HG03045 (cell line): Measurements from ENCODE around the gene SLC32A1.

Source experiments
- ATAC-seq: cut with Tn5 transposase; IDR thresholded peaks from one replicate; pipeline ENCODE4 v1.9.1; 2021; ENCODE audit warnings: mild to moderate bottlenecking, moderate library complexity; ENCODE audit not compliant: unreplicated experiment

SLC32A1 gene

DNA sequence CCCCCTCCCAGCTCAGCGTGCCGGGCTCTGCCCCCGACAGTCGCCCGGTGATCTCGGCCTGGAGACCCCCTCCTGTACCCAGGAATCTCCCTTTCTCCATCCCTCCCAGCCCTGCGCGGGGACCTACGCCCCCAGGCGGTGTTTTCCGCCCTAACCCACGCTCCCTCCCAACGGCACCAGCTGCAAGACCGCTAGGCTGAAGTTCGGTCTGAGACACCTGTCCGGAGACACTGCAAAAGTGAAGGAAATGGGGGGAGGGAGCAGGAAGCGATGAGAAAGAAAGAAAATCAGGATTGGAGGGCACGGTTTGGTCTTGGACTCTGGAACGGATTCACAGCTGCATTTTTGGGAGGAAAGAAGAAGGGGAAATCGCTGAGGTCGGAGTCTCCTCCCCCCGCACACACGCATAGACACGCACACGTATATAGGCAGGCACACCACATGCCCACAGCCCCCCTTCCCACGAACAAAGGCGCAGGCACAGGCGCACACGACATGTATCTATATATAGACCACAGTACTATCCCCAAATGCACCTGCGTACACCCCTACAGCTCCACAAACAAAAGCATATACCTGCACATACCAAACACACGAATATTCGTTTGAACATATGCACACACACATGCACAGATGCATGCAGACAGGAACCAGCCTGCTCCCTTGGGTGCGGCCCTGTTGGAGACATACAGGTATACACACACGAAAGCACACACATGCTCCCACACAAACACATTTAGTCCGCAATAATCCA, 1.0 kb downstream of the SLC32A1 start:
- ATAC-seq: no peak

GRCh38 chr20:38725931-38726803, 1.9 kb downstream of the SLC32A1 start:
- no peak for ATAC-seq

- ATAC-seq: no peak
Measured at GRCh38 chr20:38726804-38727606, 2.7 kb downstream of the SLC32A1 start.

- ATAC-seq: no peak
Measured at GRCh38 chr20:38727607-38728190, 3.4 kb downstream of the SLC32A1 start.

GRCh38 chr20:38728191-38728781, 4.0 kb downstream of the SLC32A1 start:
- no peak for ATAC-seq

DNA sequence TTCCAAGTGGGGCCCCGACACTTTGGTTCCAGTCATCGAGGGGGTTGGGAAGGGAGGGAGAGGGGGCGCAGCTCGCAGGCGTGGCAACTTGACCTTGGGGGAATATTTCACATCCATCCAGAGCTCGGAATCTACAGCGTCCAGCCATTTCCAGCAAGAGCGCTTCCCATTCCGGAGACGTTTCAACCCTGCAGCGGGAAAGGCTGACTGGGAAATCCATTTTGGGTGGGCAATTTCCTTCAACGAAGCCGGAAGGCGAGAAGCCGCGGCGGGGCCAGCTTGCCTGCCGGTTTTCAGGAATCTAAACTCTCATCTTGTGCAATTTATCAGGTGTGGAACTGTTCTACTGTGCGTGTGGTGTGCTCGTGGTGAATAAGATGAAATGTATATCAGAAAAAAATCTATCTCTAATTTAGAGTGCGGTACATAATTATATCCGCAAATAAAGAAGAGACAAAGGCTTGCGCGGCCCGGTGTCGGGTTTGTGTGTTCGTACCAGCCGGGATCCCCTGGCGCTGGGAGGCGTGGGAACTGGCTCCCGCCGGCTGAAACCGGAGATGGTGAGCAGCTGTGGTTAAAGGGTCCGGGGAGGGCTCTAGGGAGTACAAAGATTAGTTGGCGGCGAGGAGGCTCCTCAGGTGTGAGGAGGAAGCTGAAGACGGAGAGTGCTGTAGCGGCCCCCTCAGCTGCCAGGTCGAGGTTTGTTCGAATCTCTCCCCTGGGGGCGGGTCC, 4.8 kb downstream of the SLC32A1 start:
- no peak for ATAC-seq

- no peak for ATAC-seq
Measured at GRCh38 chr20:38729767-38730166, 5.5 kb downstream of the SLC32A1 start.

DNA sequence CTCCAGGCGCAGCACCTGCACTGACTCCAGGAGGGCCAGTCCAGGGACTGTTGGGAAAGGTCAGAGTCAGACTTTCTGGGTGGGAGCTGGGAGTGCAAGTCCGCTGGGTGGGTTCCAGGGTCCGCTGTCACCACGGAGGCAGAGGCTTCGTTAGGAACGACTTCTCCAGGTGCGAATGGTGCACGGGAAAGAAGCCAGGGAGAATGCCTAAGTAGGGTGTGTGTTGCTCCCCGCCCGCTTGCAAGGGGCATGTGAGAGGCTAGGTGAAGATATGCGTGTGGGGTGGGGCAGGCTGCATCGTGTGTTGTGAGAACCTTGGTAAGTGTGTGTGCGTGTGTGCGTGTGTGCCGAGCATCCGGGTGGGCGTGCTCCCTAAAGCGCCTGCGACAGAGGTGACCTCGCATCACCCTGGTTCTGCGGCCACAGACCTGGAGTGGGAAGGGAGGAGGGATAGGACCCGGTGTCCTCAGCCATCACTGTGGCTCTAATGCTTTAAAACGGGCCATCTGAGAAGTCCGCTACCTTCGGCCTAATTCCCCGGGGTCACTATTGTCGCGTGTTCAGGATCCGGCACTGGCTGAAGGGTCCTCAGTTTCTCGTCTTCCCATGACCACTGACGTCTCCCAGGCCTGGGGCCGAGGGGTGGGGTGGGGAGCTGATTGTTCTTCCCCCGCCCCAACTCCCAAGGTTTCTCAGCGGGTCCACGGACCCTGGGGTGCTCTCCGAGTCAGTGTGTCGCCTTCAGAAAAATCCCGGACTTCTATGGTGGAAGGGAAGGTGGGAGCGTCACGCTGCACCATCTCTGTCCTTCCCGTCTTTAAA, 6.1 kb downstream of the SLC32A1 start:
- no peak for ATAC-seq

DNA sequence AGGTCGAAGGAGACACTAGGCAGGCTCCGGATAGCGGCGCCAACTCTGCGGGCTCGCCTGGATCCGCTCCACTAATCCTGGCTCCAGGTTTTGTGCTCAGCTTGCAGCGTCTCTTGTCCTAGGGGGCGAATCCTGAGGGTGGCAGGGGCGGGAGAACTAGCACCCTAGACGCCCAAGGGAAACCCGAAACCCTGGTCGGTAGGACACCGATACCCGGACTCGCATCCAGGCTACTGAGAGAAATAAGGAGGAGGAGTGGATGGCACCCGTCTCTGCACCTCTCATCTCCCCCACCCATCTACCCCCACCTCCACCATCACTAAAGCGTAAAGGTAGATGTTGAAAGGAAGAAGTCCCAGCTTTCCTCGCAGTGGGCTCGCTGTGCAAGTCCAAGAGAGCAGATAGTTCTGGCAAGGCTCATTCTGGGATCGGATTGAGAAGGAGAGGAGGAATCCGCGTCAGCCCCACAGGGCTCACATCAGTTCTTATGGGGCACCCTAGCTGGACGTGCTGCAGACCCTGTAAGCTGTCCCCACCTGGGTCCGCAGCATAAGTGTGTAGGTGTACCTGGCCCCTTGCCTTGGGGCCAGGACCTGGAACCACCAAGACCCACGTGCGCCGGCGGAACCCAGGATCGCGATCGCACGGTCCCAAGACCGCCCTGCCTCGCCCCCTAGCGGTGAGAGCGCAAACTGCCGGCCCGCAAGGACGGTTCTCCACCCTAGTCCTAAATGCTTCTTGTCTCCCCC, 6.9 kb downstream of the SLC32A1 start:
- ATAC-seq: no peak

GRCh38 chr20:38731738-38732113, 7.4 kb downstream of the SLC32A1 start:
- ATAC-seq: no peak

GRCh38 chr20:38732981-38733380, 8.7 kb downstream of the SLC32A1 start:
- no peak for ATAC-seq

DNA sequence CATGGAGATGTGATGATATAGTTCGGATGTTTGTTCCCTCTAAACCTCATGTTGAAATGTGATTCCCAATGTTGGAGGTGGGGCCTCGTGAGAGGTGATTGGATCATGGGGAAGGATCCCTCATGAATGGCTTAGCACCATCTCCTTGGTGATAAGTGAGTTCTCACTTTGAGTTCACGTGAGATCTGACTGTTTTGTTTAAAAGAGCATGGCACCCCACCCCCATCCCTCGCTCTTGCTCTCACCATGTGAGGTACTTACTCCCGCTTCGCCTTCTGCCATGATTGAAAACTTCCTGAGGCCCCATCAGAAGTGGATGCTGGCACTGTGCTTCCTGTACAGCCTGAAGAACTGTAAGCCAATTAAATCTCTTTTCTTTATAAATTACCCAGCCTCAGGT, 10.9 kb downstream of the SLC32A1 start:
- no peak for ATAC-seq

DNA sequence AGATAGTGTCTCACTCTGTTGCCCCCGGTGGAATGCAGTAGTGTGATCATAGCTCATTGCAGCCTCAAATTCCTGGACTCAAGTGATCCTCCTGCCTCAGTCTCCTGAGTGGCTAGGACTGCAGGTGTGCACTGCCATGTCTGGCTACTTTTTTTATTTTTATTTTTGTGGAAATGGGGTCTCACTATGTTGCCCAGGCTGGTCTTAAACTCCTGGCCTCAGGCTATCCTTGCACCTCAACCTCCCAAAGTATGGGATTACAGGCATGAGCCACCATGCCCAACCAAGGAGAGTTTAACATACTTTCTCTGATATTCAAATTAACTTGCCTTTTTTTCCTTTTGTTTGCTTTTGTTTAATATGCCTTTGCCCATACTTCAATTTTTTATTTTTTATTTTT, 13.6 kb downstream of the SLC32A1 start:
- ATAC-seq: no peak

GRCh38 chr20:38745757-38746156, 21.5 kb downstream of the SLC32A1 start:
- no peak for ATAC-seq

DNA sequence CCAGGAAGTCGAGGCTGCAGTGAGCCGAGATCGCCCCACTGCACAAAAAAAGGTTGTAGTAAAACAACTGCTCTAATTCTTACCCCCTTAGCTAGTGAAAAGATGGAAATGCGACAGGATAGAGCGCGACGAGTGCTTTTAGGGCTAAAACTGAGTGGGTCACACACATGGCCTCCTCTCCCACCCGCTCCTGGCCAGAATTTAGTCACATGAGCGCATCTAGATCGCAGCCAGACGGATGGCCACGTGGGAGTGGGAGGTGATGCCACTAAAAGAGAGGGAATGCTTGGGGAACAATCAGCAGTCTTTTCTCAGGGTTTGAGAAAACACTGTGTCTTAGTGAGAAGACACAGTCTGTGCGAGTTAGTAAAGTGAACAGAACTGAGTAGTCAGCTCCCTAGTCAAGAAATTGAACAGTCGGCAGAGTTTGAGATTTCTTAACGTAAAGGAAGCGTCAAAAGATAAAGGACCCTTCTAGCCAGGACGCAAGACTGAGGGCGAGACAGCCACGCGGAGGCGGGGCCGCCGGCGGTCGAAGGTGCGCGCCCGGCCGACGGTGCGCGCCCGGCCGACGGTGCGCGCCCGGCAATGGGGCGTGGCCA, 23.3 kb downstream of the SLC32A1 start:
- ATAC-seq: peak; percentile 1

GRCh38 chr20:38748097-38748860, 24.0 kb downstream of the SLC32A1 start, which contains the start of gene ACTR5:
TSS of gene ACTR5 (plus strand) at chr20:38748460. CDS start at chr20:38748479, 19 bp downstream.
- peak; percentile 84 for ATAC-seq

- peak; percentile 28 for ATAC-seq
Measured at GRCh38 chr20:38748861-38749149, 24.5 kb downstream of the SLC32A1 start.
